Astrocyte of the spinal cord (primary cell): ENCODE measurements around the gene LRRIQ1.
"Not testable (repeated sequence)": the region's sequence is repeated elsewhere in the genome, so short reads cannot be mapped to it uniquely, and the experiment has no call there.

Experiments
- DNase-seq: peaks from one replicate; pipeline ENCODE4 v3.0.0; 2011; ENCODE audit warnings: low read depth, low spot score
- H3K4me3 ChIP-seq: 2 replicates; pipeline ENCODE4 v1.5.1; 2011; ENCODE audit warnings: low read depth, mild to moderate bottlenecking, low read length, moderate library complexity
- CTCF ChIP-seq: IDR thresholded peaks from 2 replicates; pipeline ENCODE4 v1.5.1; 2012; ENCODE audit warnings: low read depth, mild to moderate bottlenecking, low read length, inconsistent platforms
- in situ Hi-C: cut with HindIII; loops from 2 replicates; pipeline ENCODE4 v1.10.0; 2017; ENCODE audit warnings: low sequenced_read_pairs

The LRRIQ1 gene

DNA sequence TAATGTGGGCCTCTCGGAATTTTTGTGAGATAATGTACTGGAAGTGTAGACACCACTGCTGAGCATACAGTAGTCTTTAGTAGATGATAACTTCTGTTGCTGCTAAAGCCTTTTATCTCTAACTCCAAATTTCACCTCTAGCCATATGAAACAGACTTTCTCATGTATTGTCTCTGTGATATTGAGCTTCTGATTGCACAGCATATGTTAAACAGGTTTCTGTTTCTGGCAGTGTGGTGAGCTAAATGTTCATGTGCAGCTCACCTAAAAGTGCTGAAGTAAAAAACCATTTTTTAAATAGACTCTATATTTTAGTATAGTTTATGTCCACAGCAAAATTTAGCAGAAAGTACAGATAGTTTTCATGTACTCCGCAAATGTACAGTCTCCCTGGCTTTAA lies 154.6 kb downstream of the LRRIQ1 start:
- in situ Hi-C loops, result no loop called here
- no peak for TF ChIP-seq CTCF
- no peak for DNase-seq
- no peak overlapping the region for H3K4me3 ChIP-seq

- in situ Hi-C loops, H3K4me3 ChIP-seq, DNase-seq: not testable (repeated sequence)
Observed at GRCh38 chr12:85203809-85204208, 167.7 kb downstream of the LRRIQ1 start.

DNA sequence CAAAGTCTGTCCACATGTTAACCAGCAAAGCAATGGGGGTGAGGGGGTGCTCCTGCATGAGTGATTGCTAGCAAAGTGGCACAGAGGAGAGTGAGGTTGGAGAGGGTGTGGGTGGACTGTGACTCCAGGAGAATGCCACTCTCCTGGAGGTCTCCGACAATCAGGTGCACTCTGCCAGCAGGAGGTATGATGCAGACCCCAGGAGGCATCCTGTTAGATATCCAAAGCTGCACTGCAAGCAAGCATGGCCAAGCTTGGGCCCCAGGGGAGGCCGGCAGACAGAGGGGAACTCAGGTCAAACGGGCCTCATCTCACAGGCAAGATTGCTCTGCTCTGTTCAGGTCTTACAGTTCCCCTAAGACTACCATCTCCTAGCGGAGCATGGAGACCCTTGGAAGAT lies 170.4 kb downstream of the LRRIQ1 start:
- TF ChIP-seq CTCF, result no peak
- no peak for DNase-seq
- in situ Hi-C loops, result no loop called here
- no peak overlapping the region for H3K4me3 ChIP-seq

GRCh38 chr12:85224339-85224738 lies 188.2 kb downstream of the LRRIQ1 start:
- in situ Hi-C loops, DNase-seq, H3K4me3 ChIP-seq: not testable (repeated sequence)

- no peak for TF ChIP-seq CTCF
- no peak for DNase-seq
- no peak overlapping the region for H3K4me3 ChIP-seq
- in situ Hi-C loops, result no loop called here
Observed at GRCh38 chr12:85225501-85225900, 189.3 kb downstream of the LRRIQ1 start.

DNA sequence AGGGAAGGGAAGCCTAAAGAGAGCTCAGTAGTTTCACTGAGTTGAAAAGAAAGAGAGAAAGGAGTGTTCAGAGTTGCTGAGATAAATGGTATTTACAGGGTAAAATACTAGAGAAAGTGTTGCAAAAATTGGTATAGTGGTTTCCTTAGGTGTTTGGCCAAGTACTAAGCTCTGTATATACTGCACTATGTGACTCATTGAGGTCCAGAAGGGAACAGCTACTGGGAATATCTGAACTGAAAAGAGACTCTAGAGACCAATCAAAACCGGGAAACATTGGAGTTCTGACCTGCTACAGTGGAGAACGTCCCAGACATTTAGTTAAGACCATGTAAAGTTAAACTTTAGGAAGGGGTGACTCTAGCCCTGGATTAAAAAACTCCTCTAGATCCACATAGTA lies 201.2 kb downstream of the LRRIQ1 start:
- TF ChIP-seq CTCF, result no peak
- in situ Hi-C loops, result no loop called here
- no peak for DNase-seq

DNA sequence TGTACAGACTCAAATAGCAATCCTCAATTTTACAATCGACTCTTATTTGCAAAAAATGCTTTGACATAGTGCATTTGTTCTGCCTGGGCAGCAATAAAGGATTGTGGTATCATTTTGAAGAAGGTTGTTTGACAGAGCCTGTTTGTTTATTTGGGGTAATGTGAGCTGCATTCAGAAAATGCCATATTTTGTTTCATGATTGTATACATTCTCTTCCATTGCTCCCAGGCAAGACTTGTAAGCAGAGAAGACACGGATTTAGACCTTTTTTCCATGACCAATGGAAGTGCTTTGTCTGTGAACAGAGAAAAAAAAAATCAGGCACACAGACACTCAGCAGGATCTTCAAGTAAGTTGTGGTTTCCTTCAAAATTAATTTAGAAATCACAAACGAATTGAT lies 208.4 kb downstream of the LRRIQ1 start:
- no peak for DNase-seq
- TF ChIP-seq CTCF, result no peak
- in situ Hi-C loops, result no loop called here
- H3K4me3 ChIP-seq, result no peak overlapping the region

More for the DNA sequence above, 201.2 kb downstream of the LRRIQ1 start:
- no peak overlapping the region for H3K4me3 ChIP-seq

DNA sequence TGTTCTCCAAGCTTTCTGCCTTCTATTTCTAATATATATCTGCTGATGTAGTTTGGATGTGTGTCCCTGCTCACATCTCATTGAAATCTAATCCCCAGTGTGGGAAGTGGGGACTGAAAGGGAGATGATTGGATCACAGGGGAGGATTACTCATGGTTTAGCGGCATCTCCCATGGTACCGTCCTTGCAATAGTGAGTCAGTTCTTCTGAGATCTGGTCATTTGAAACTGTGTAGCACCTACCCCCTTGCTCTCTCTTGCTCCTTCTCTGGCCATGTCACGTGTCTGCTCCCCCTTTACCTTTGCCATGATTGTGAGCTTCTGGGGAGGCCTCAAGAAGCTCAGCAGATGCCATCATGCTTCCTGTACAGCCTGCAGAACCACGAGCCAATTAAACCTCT lies 217.7 kb downstream of the LRRIQ1 start:
- in situ Hi-C loops, result no loop called here
- DNase-seq, result no peak
- H3K4me3 ChIP-seq, result no peak overlapping the region
- no peak for TF ChIP-seq CTCF
